H9 (cell line): Measurements from ENCODE around the gene SLC36A3. TPM values are rescaled to one million over a fixed set of nuclear protein-coding genes. Genes with fewer than 3 reads are reported as not detected.
A peak's percentile ranks its signal among the peaks of the same experiment; 100 is the strongest.

Experiments
- DNase-seq: peaks from one replicate; pipeline ENCODE4 v3.0.0-alpha.2; 2017
- H2AFZ ChIP-seq: one replicate; pipeline ENCODE4 v1.6.1; 2013; ENCODE audit warnings: mild to moderate bottlenecking, low read length, control low read depth, moderate library complexity
- H2AK5ac ChIP-seq: 2 replicates; pipeline ENCODE4 v1.6.1; 2013; ENCODE audit warnings: low read length, control low read depth, mixed read lengths; ENCODE audit not compliant: insufficient read length
- H2BK120ac ChIP-seq: one replicate; pipeline ENCODE4 v1.6.1; 2013; ENCODE audit warnings: low read depth, mild to moderate bottlenecking, low read length, control low read depth, inconsistent platforms; ENCODE audit not compliant: poor library complexity, severe bottlenecking
- H2BK12ac ChIP-seq: 2 replicates; pipeline ENCODE4 v1.6.1; 2013; ENCODE audit warnings: low read length, control low read depth, mixed read lengths, low read depth; ENCODE audit not compliant: insufficient read length
- H2BK15ac ChIP-seq: 2 replicates; pipeline ENCODE4 v1.6.1; 2013; ENCODE audit warnings: low read depth, low read length, control low read depth
- H2BK20ac ChIP-seq: one replicate; pipeline ENCODE4 v1.6.1; 2013; ENCODE audit warnings: low read depth, mild to moderate bottlenecking, low read length, control low read depth, inconsistent platforms; ENCODE audit not compliant: poor library complexity, severe bottlenecking
- H2BK5ac ChIP-seq: 2 replicates; pipeline ENCODE4 v1.6.1; 2013; ENCODE audit warnings: low read length, control low read depth, mixed read lengths; ENCODE audit not compliant: insufficient read length
- H3K14ac ChIP-seq: 2 replicates; pipeline ENCODE4 v1.6.1; 2013; ENCODE audit warnings: low read length, control low read depth; ENCODE audit not compliant: insufficient read depth
- H3K18ac ChIP-seq: 2 replicates; pipeline ENCODE4 v1.6.1; 2013; ENCODE audit warnings: low read depth, mild to moderate bottlenecking, mixed read lengths, low read length, control low read depth; ENCODE audit not compliant: insufficient read length
- H3K23ac ChIP-seq: 2 replicates; pipeline ENCODE4 v1.6.1; 2013; ENCODE audit warnings: low read length, control low read depth, mixed read lengths, low read depth; ENCODE audit not compliant: insufficient read length
- H3K23me2 ChIP-seq: 2 replicates; pipeline ENCODE4 v1.6.1; 2013; ENCODE audit warnings: low read depth, mild to moderate bottlenecking, mixed read lengths, low read length, control low read depth; ENCODE audit not compliant: insufficient read length, poor library complexity, severe bottlenecking
- H3K27ac ChIP-seq: 2 replicates; pipeline ENCODE4 v1.5.1; 2013; ENCODE audit warnings: low read length, control low read depth, mixed read lengths, low read depth; ENCODE audit not compliant: insufficient read length
- H3K27me3 ChIP-seq: 2 replicates; pipeline ENCODE4 v1.6.1; 2013; ENCODE audit warnings: low read length, control low read depth, inconsistent platforms; ENCODE audit not compliant: insufficient read depth
- H3K4ac ChIP-seq: 2 replicates; pipeline ENCODE4 v1.6.1; 2013; ENCODE audit warnings: low read depth, mild to moderate bottlenecking, control low read depth, inconsistent platforms, low read length, moderate library complexity
- H3K4me1 ChIP-seq: 2 replicates; pipeline ENCODE4 v1.6.1; 2013; ENCODE audit warnings: low read length, control low read depth, inconsistent platforms; ENCODE audit not compliant: insufficient read depth
- H3K4me2 ChIP-seq: 2 replicates; pipeline ENCODE4 v1.6.1; 2013; ENCODE audit warnings: low read length, control low read depth, mixed read lengths; ENCODE audit not compliant: insufficient read length, insufficient read depth
- H3K56ac ChIP-seq: 2 replicates; pipeline ENCODE4 v1.6.1; 2013; ENCODE audit warnings: low read depth, mild to moderate bottlenecking, mixed read lengths, low read length, control low read depth; ENCODE audit not compliant: insufficient read length
- H3K79me1 ChIP-seq: 2 replicates; pipeline ENCODE4 v1.6.1; 2013; ENCODE audit warnings: low read depth, mild to moderate bottlenecking, moderate library complexity, low read length, control low read depth, inconsistent platforms; ENCODE audit not compliant: insufficient read depth, poor library complexity, severe bottlenecking
- H3K79me2 ChIP-seq: 2 replicates; pipeline ENCODE4 v1.6.1; 2013; ENCODE audit warnings: low read length, control low read depth, inconsistent platforms; ENCODE audit not compliant: insufficient read depth
- H3K9ac ChIP-seq: 2 replicates; pipeline ENCODE4 v1.6.1; 2013; ENCODE audit warnings: low read length, control low read depth, mixed read lengths; ENCODE audit not compliant: insufficient read length; ENCODE audit errors: extremely low read depth
- H3K9me3 ChIP-seq: one replicate; pipeline ENCODE4 v1.6.1; 2013; ENCODE audit warnings: low read depth, low read length, inconsistent platforms; ENCODE audit not compliant: control insufficient read depth
- H3T11ph ChIP-seq: one replicate; pipeline ENCODE4 v1.6.1; 2013; ENCODE audit warnings: mild to moderate bottlenecking, low read length, control low read depth, inconsistent platforms
- H4K20me1 ChIP-seq: one replicate; pipeline ENCODE4 v1.6.1; 2013; ENCODE audit not compliant: control insufficient read depth, insufficient read length, insufficient read depth
- H4K5ac ChIP-seq: 2 replicates; pipeline ENCODE4 v1.6.1; 2013; ENCODE audit warnings: low read depth, mild to moderate bottlenecking, mixed read lengths, low read length, control low read depth; ENCODE audit not compliant: insufficient read length
- H4K8ac ChIP-seq: replicated peaks from 2 replicates; pipeline ENCODE4 v1.6.1; 2013; ENCODE audit warnings: low read length, control low read depth, mixed read lengths, low read depth; ENCODE audit not compliant: insufficient read length
- H4K91ac ChIP-seq: 2 replicates; pipeline ENCODE4 v1.6.1; 2013; ENCODE audit warnings: low read depth, mild to moderate bottlenecking, moderate library complexity, mixed read lengths, low read length, control low read depth; ENCODE audit not compliant: insufficient read length
- H3K27ac Mint-ChIP-seq, 3 experiments: 2 replicates in 2 of 3; 3 replicates in 1 of 3; pipeline ENCODE4 v1.8.0; 2020 to 2021; ENCODE audit warnings: mixed read lengths in 3 of 3, mild to moderate bottlenecking in 1 of 3, moderate library complexity in 1 of 3
- H3K27me3 Mint-ChIP-seq: 2 replicates; pipeline ENCODE4 v1.8.0; 2021; ENCODE audit warnings: low read depth, mild to moderate bottlenecking, moderate library complexity, mixed read lengths
- H3K36me3 Mint-ChIP-seq, 3 experiments: 2 replicates in 2 of 3; 3 replicates in 1 of 3; pipeline ENCODE4 v1.8.0; 2020 to 2021; ENCODE audit warnings: low read depth in 3 of 3, mixed read lengths in 3 of 3; ENCODE audit not compliant: insufficient read depth in 1 of 3
- H3K4me1 Mint-ChIP-seq, 2 experiments: 2 replicates each; pipeline ENCODE4 v1.8.0; 2020; ENCODE audit warnings: mixed read lengths in 2 of 2
- H3K4me3 Mint-ChIP-seq, 2 experiments: 2 replicates in 1 of 2; 3 replicates in 1 of 2; pipeline ENCODE4 v1.8.0; 2020 to 2021; ENCODE audit warnings: mild to moderate bottlenecking in 2 of 2, mixed read lengths in 2 of 2, moderate library complexity in 1 of 2
- H3K9me3 Mint-ChIP-seq, 2 experiments: 2 replicates in 1 of 2; 3 replicates in 1 of 2; pipeline ENCODE4 v1.8.0; 2020; ENCODE audit warnings: mild to moderate bottlenecking in 2 of 2, mixed read lengths in 2 of 2, moderate library complexity in 1 of 2
- CTCF ChIP-seq: fragments of 200-600 bp; sonication (generic); conservative IDR thresholded peaks from 3 replicates; pipeline ENCODE4 v1.8.0; 2021; ENCODE audit warnings: antibody characterized with exemption, mild to moderate bottlenecking
- WGBS: extraction: QIAGEN DNeasy Blood & Tissue Kit; methylation state at CpG from one replicate; pipeline ENCODE4 v1.1.7; 2013; ENCODE audit warnings: missing lambda C conversion rate, low lambda C conversion rate, mixed read lengths; ENCODE audit not compliant: insufficient read length; ENCODE audit errors: extremely low coverage; 5-methylcytosine and 5-hydroxymethylcytosine counted together
- total RNA-seq: library from RNA; stranded (reverse); gene quantifications from 2 replicates; pipeline ENCODE4 v1.2.1, GENCODE V29; 2021

Gene SLC36A3
- total RNA-seq, 1 experiment from 2014 or later: not detected

DNA sequence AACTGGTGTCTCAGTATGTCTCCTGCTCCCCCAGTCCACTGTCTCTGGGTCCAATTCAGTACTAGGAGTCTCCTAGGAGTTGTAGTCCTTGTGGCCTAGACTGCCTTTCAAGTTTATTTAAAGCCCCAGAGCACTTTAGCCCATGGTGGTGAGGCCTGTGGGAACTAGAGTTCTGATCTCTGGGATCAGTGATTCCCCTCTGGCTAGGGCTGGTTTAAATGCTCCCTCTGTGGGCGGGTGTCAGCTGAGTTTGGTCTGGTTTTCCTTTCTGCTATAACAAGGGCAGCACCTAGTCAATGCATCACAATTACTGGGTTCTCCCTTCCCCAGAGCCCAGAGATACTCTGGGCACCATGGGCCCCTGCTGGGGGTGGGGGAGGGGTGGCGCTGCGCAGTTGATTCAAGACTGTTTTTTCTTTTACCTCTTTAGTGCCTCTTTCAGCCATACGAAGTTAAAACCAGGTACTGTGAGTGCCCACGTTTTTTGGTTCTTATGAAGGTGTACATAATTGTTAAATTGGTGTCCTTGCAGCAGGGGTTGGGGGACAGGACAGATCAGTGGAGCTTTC is 9.3 kb upstream of the SLC36A3 start:
- WGBS: no CpG with 5 or more reads among the region's 5 CpGs
- Histone ChIP-seq H4K91ac (no peak overlapping the region), H4K20me1 (no peaks in the 10 kb centered on the region), H3K27ac (no peak overlapping the region), H2BK5ac (no peak overlapping the region), H2BK20ac (no peak overlapping the region), H3K23ac (no peak overlapping the region), H3K79me1 (no peaks in the 10 kb centered on the region), H4K8ac (no peak overlapping the region), H3T11ph (no peak overlapping the region), H3K23me2 (no peaks in the 10 kb centered on the region), H3K27me3 (no peaks in the 10 kb centered on the region), H3K18ac (no peak overlapping the region), H2AFZ (no peak overlapping the region), H2BK12ac (no peak overlapping the region), H3K4me1 (no peaks in the 10 kb centered on the region), H4K5ac (no peak overlapping the region), H3K14ac (no peak overlapping the region), H3K4me2 (no peak overlapping the region), H3K56ac (no peak overlapping the region), H2BK120ac (no peak overlapping the region), H3K9ac (no peak overlapping the region), H2BK15ac (no peak overlapping the region), H3K79me2 (no peaks in the 10 kb centered on the region), H3K9me3 (no peaks in the 10 kb centered on the region), H2AK5ac (no peak overlapping the region), H3K4ac (no peak overlapping the region)
- no peak for DNase-seq
- no peaks in the 10 kb centered on the region; the same call in 1 of the 2 replicates for H3K27me3 Mint-ChIP-seq
- H3K36me3 Mint-ChIP-seq: peaks cover 0 to 4% (median 0%) of the 10 kb centered on the region in 3 experiments; a peak in 1 of 7 replicates
- peak overlapping the region in 1 of 3 experiments; percentile 94; a peak in 1 of 7 replicates for H3K27ac Mint-ChIP-seq
- peaks cover 5 to 12% of the 10 kb centered on the region in 2 experiments; a peak in 3 of 5 replicates for H3K9me3 Mint-ChIP-seq
- H3K4me3 Mint-ChIP-seq: no peak overlapping the region
- H3K4me1 Mint-ChIP-seq: peaks cover 17 to 18% of the 10 kb centered on the region in 2 experiments
- TF ChIP-seq CTCF: no peak
